ENCODE measurements around the gene MAGI2. TPM values are rescaled to one million over a fixed set of nuclear protein-coding genes. Genes with fewer than 3 reads are reported as not detected.

The MAGI2 gene
- total and polyA plus RNA-seq, 2 donors from 2014 or later: 4.4 to 9.0 TPM

DNA sequence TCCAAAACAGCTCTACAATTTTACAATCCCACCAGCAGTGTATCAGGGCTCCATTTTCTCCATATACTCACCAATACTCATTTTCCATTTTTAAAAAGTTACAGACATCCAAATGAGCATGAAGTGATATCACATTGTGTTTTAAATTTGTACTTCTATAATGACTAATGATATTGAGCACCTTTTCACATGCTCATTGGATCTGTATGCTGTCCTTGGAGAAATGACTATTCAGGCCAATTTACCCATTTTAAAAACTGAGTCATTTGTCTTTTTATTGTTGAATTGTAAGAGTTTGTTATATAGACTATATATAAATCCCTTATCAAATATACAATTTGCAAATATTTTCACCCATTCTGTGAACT, 162.0 kb downstream of the MAGI2 start:
- H3K9ac ChIP-seq (ENCODE audit: low read length in 3 of 3): no peak overlapping the region
- TF ChIP-seq, protein P1, sequence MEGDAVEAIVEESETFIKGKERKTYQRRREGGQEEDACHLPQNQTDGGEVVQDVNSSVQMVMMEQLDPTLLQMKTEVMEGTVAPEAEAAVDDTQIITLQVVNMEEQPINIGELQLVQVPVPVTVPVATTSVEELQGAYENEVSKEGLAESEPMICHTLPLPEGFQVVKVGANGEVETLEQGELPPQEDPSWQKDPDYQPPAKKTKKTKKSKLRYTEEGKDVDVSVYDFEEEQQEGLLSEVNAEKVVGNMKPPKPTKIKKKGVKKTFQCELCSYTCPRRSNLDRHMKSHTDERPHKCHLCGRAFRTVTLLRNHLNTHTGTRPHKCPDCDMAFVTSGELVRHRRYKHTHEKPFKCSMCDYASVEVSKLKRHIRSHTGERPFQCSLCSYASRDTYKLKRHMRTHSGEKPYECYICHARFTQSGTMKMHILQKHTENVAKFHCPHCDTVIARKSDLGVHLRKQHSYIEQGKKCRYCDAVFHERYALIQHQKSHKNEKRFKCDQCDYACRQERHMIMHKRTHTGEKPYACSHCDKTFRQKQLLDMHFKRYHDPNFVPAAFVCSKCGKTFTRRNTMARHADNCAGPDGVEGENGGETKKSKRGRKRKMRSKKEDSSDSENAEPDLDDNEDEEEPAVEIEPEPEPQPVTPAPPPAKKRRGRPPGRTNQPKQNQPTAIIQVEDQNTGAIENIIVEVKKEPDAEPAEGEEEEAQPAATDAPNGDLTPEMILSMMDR (IDR thresholded peaks at IDR 0.05; ENCODE audit: borderline replicate concordance, extremely low read depth, insufficient read depth): no peak
- FAIRE-seq (no peak), DNase-seq (no peak)
- no peaks in the 10 kb centered on the region for H3K27me3 ChIP-seq (ENCODE audit: control insufficient read depth, insufficient read depth, low read length)
- no peaks in the 10 kb centered on the region for H3K36me3 ChIP-seq (ENCODE audit: control insufficient read depth in 2 of 3, insufficient read depth in 3 of 3, low read length in 3 of 3)
- H3K4me1 ChIP-seq (ENCODE audit: control insufficient read depth in 2 of 3, insufficient read depth in 2 of 3, low read depth in 1 of 3, low read length in 3 of 3): no peaks in the 10 kb centered on the region
- H3K27ac ChIP-seq (ENCODE audit: low read depth in 2 of 2, low read length in 2 of 2): no peak overlapping the region
- H3K9me3 ChIP-seq (ENCODE audit: control insufficient read depth in 2 of 3, insufficient read depth in 1 of 3, low read length in 3 of 3): no peaks in the 10 kb centered on the region
- intact Hi-C loops (cut with DNase I): no loop called here
- no peak overlapping the region for H3K4me3 ChIP-seq (ENCODE audit: low read length in 3 of 3)

- Histone ChIP-seq H3K4me3 (ENCODE audit: low read length in 3 of 3) (no peak overlapping the region), H3K9ac (ENCODE audit: low read length in 3 of 3) (no peak overlapping the region), H3K9me3 (ENCODE audit: control insufficient read depth in 2 of 3, insufficient read depth in 1 of 3, low read length in 3 of 3) (no peaks in the 10 kb centered on the region), H3K27ac (ENCODE audit: low read depth in 2 of 2, low read length in 2 of 2) (no peak overlapping the region), H3K27me3 (ENCODE audit: control insufficient read depth, insufficient read depth, low read length) (no peaks in the 10 kb centered on the region), H3K36me3 (ENCODE audit: control insufficient read depth in 2 of 3, insufficient read depth in 3 of 3, low read length in 3 of 3) (no peaks in the 10 kb centered on the region), H3K4me1 (ENCODE audit: control insufficient read depth in 2 of 3, insufficient read depth in 2 of 3, low read depth in 1 of 3, low read length in 3 of 3) (no peaks in the 10 kb centered on the region)
- TF ChIP-seq, protein P1 (IDR thresholded peaks at IDR 0.05; ENCODE audit: borderline replicate concordance, extremely low read depth, insufficient read depth): no peak
- FAIRE-seq (no peak), DNase-seq (no peak)
- intact Hi-C loops (cut with DNase I): no loop called here
These were observed 162.5 kb downstream of the MAGI2 start for GRCh38 chr7:79290841-79291497.

DNA sequence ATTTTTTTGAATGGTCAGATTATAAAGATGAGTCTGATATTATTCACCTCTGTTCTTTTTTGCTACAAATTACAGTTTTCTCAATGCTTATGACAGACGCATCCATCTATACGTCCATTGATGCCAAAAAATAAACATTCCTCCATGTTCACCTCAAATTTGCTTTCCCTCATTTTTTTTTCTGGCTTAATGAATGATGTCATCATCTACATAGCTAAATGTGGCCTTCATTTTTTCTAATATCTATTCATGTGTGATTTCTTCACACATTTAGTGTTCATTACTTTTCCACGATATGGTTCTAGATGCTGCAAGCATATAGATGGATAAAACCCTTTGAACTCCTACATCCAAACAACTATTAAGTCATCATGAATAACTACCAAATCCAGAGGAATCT, 163.1 kb downstream of the MAGI2 start:
- H3K36me3 ChIP-seq (ENCODE audit: control insufficient read depth in 2 of 3, insufficient read depth in 3 of 3, low read length in 3 of 3): no peaks in the 10 kb centered on the region
- no peak overlapping the region for H3K27ac ChIP-seq (ENCODE audit: low read depth in 2 of 2, low read length in 2 of 2)
- no peak for FAIRE-seq
- H3K9ac ChIP-seq (ENCODE audit: low read length in 3 of 3): no peak overlapping the region
- H3K27me3 ChIP-seq (ENCODE audit: control insufficient read depth, insufficient read depth, low read length): no peaks in the 10 kb centered on the region
- no peaks in the 10 kb centered on the region for H3K4me1 ChIP-seq (ENCODE audit: control insufficient read depth in 2 of 3, insufficient read depth in 2 of 3, low read depth in 1 of 3, low read length in 3 of 3)
- intact Hi-C loops (cut with DNase I): no loop called here
- TF ChIP-seq, protein P1 (IDR thresholded peaks at IDR 0.05; ENCODE audit: borderline replicate concordance, extremely low read depth, insufficient read depth): no peak
- no peaks in the 10 kb centered on the region for H3K9me3 ChIP-seq (ENCODE audit: control insufficient read depth in 2 of 3, insufficient read depth in 1 of 3, low read length in 3 of 3)
- no peak overlapping the region for H3K4me3 ChIP-seq (ENCODE audit: low read length in 3 of 3)
- no peak for DNase-seq

DNA sequence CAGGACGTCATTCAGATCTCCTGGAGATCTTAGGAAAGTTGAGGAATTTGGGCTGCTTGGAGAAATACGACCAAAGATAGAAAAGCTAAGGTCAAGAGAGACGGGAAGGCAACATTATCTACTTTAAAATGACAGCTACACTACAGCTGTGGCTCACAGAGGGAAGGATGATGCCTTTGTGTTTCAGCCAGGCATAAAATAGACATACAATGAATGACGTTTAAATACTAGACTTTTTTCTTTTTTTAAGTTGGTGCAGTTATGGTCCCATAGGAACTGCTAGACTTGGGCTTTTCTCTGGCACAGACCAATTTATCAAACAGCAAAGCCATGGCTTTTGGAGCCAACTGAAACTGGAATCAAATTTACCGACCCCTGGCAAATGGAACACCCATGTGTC, 164.8 kb downstream of the MAGI2 start:
- H3K4me3 ChIP-seq (ENCODE audit: low read length in 3 of 3): no peak overlapping the region
- no peaks in the 10 kb centered on the region for H3K4me1 ChIP-seq (ENCODE audit: control insufficient read depth in 2 of 3, insufficient read depth in 2 of 3, low read depth in 1 of 3, low read length in 3 of 3)
- H3K27me3 ChIP-seq (ENCODE audit: control insufficient read depth, insufficient read depth, low read length): no peaks in the 10 kb centered on the region
- no peak for FAIRE-seq
- TF ChIP-seq, protein P1 (IDR thresholded peaks at IDR 0.05; ENCODE audit: borderline replicate concordance, extremely low read depth, insufficient read depth): no peak
- intact Hi-C loops (cut with DNase I): no loop called here
- no peak overlapping the region for H3K9ac ChIP-seq (ENCODE audit: low read length in 3 of 3)
- H3K9me3 ChIP-seq (ENCODE audit: control insufficient read depth in 2 of 3, insufficient read depth in 1 of 3, low read length in 3 of 3): no peaks in the 10 kb centered on the region
- H3K36me3 ChIP-seq (ENCODE audit: control insufficient read depth in 2 of 3, insufficient read depth in 3 of 3, low read length in 3 of 3): no peaks in the 10 kb centered on the region
- no peak for DNase-seq
- H3K27ac ChIP-seq (ENCODE audit: low read depth in 2 of 2, low read length in 2 of 2): no peak overlapping the region
